A549 (cell line): ENCODE data around the gene ADH5.

Source experiments
- CTCF ChIP-seq: fragments of >200 bp; sonication (Bioruptor Twin); formaldehyde crosslinking; IDR thresholded peaks from 3 replicates; pipeline ENCODE4 v1.5.1; 2016
- E2F6 ChIP-seq: IDR thresholded peaks from 2 replicates; pipeline ENCODE4 v1.6.1; 2012; ENCODE audit warnings: low read depth, borderline replicate concordance
- POLR2A ChIP-seq: IDR thresholded peaks from 2 replicates; pipeline ENCODE4 v1.6.1; 2012; ENCODE audit warnings: mild to moderate bottlenecking, low read length
- RCOR1 ChIP-seq: fragments of 150-350 bp; IDR thresholded peaks from 2 replicates; pipeline ENCODE4 v1.6.1; 2014; ENCODE audit warnings: antibody characterized with exemption, low read length, low read depth

- TF ChIP-seq E2F6 (no peak), POLR2A (peak; percentile 91), CTCF (no peak), RCOR1 (no peak)
These were observed at the start of gene ADH5 for GRCh38 chr4:99088481-99089365.
